Measurements from ENCODE around the gene SDC4.

Gene SDC4

GRCh38 chr20:45301824-45302271, 46.4 kb downstream of the SDC4 start:
- DNase-seq (ENCODE audit: low read depth in 1 of 2, low spot score in 1 of 2): no peak

GRCh38 chr20:45300961-45301360, 47.3 kb downstream of the SDC4 start:
- DNase-seq (ENCODE audit: low read depth in 1 of 2, low spot score in 1 of 2): peak in 1 of 2 donors; percentile 24

- DNase-seq (ENCODE audit: low read depth in 1 of 2, low spot score in 1 of 2): no peak
These were observed 48.4 kb downstream of the SDC4 start for GRCh38 chr20:45299786-45300185.

GRCh38 chr20:45297786-45298497, 50.3 kb downstream of the SDC4 start:
- DNase-seq (ENCODE audit: low read depth in 1 of 2, low spot score in 1 of 2): no peak

GRCh38 chr20:45294659-45295058, 53.6 kb downstream of the SDC4 start:
- DNase-seq (ENCODE audit: low read depth in 1 of 2, low spot score in 1 of 2): no peak

GRCh38 chr20:45294003-45294368, 54.2 kb downstream of the SDC4 start:
- DNase-seq (ENCODE audit: low read depth in 1 of 2, low spot score in 1 of 2): no peak

- peak; percentile 58 to 80 for DNase-seq (ENCODE audit: low read depth in 1 of 2, low spot score in 1 of 2)
These were observed 54.9 kb downstream of the SDC4 start for GRCh38 chr20:45293041-45294002.

GRCh38 chr20:45292343-45292742, 55.9 kb downstream of the SDC4 start:
- DNase-seq (ENCODE audit: low read depth in 1 of 2, low spot score in 1 of 2): no peak

GRCh38 chr20:45291526-45291925, 56.7 kb downstream of the SDC4 start:
- DNase-seq (ENCODE audit: low read depth in 1 of 2, low spot score in 1 of 2): no peak

- peak; percentile 37 to 40 for DNase-seq (ENCODE audit: low read depth in 1 of 2, low spot score in 1 of 2)
These were observed 57.4 kb downstream of the SDC4 start for GRCh38 chr20:45290677-45291355.

- no peak for DNase-seq (ENCODE audit: low read depth in 1 of 2, low spot score in 1 of 2)
These were observed 58.1 kb downstream of the SDC4 start for GRCh38 chr20:45289942-45290676.

GRCh38 chr20:45288860-45289259, 59.4 kb downstream of the SDC4 start:
- no peak for DNase-seq (ENCODE audit: low read depth in 1 of 2, low spot score in 1 of 2)

GRCh38 chr20:45288376-45288775, 59.8 kb downstream of the SDC4 start:
- no peak for DNase-seq (ENCODE audit: low read depth in 1 of 2, low spot score in 1 of 2)

- no peak for DNase-seq (ENCODE audit: low read depth in 1 of 2, low spot score in 1 of 2)
These were observed 64.6 kb downstream of the SDC4 start for GRCh38 chr20:45283551-45284057.

GRCh38 chr20:45282700-45283550, 65.3 kb downstream of the SDC4 start:
- no peak for DNase-seq (ENCODE audit: low read depth in 1 of 2, low spot score in 1 of 2)

GRCh38 chr20:45279992-45280391, 68.2 kb downstream of the SDC4 start:
- DNase-seq (ENCODE audit: low read depth in 1 of 2, low spot score in 1 of 2): no peak

GRCh38 chr20:45275338-45275737, 72.9 kb downstream of the SDC4 start:
- DNase-seq (ENCODE audit: low read depth in 1 of 2, low spot score in 1 of 2): no peak

Data from stimulated activated CD4-positive, alpha-beta T cell treated with anti-CD3 and anti-CD28 coated beads, Interleukin-15, amount 100 ng/mL, for 1 hour (primary cell).